ENCODE measurements around the gene PLXNA2.

Gene PLXNA2

GRCh38 chr1:208068407-208068806, 175.8 kb downstream of the PLXNA2 start:
- no peak overlapping the region for H3K4me3 ChIP-seq (replicated peaks; ENCODE audit: low read depth, low read length)
- no peak for DNase-seq (ENCODE audit: low read depth)
- TF ChIP-seq CTCF (IDR thresholded peaks at IDR 0.05; ENCODE audit: low read length, missing control alignments) = no peak

- no peak overlapping the region for H3K4me3 ChIP-seq (replicated peaks; ENCODE audit: low read depth, low read length)
- no peak for TF ChIP-seq CTCF (IDR thresholded peaks at IDR 0.05; ENCODE audit: low read length, missing control alignments)
- DNase-seq (ENCODE audit: low read depth) = no peak
These were observed 177.6 kb downstream of the PLXNA2 start for GRCh38 chr1:208066583-208066982.

GRCh38 chr1:208065862-208066261, 178.3 kb downstream of the PLXNA2 start:
- TF ChIP-seq CTCF (IDR thresholded peaks at IDR 0.05; ENCODE audit: low read length, missing control alignments) = no peak
- DNase-seq (ENCODE audit: low read depth) = no peak
- H3K4me3 ChIP-seq (replicated peaks; ENCODE audit: low read depth, low read length) = no peak overlapping the region

- peak; percentile 30 for DNase-seq (ENCODE audit: low read depth)
- no peak overlapping the region for H3K4me3 ChIP-seq (replicated peaks; ENCODE audit: low read depth, low read length)
- TF ChIP-seq CTCF (IDR thresholded peaks at IDR 0.05; ENCODE audit: low read length, missing control alignments) = no peak
These were observed 182.6 kb downstream of the PLXNA2 start for GRCh38 chr1:208061632-208062031.

- no peak for TF ChIP-seq CTCF (IDR thresholded peaks at IDR 0.05; ENCODE audit: low read length, missing control alignments)
- H3K4me3 ChIP-seq (replicated peaks; ENCODE audit: low read depth, low read length) = no peak overlapping the region
- no peak for DNase-seq (ENCODE audit: low read depth)
These were observed 183.1 kb downstream of the PLXNA2 start for GRCh38 chr1:208061118-208061517.

GRCh38 chr1:208060215-208060869, 183.8 kb downstream of the PLXNA2 start:
- no peak for DNase-seq (ENCODE audit: low read depth)
- no peak overlapping the region for H3K4me3 ChIP-seq (replicated peaks; ENCODE audit: low read depth, low read length)
- TF ChIP-seq CTCF (IDR thresholded peaks at IDR 0.05; ENCODE audit: low read length, missing control alignments) = no peak

- DNase-seq (ENCODE audit: low read depth) = no peak
- no peak overlapping the region for H3K4me3 ChIP-seq (replicated peaks; ENCODE audit: low read depth, low read length)
- TF ChIP-seq CTCF (IDR thresholded peaks at IDR 0.05; ENCODE audit: low read length, missing control alignments) = no peak
These were observed 184.7 kb downstream of the PLXNA2 start for GRCh38 chr1:208059409-208060001.
